SK-N-SH (cell line): ENCODE data around the gene LEPROT. TPM values are rescaled to one million over a fixed set of nuclear protein-coding genes. Genes with fewer than 3 reads are reported as not detected.
"Not testable (repeated sequence)": the region's sequence is repeated elsewhere in the genome, so short reads cannot be mapped to it uniquely, and the experiment has no call there.

Experiments used
- CTCF ChIA-PET: fragments of 300-600, 350-600 bp; formaldehyde crosslinking; extraction: SDS; loops from one replicate; lab custom pipeline; 2021; lab: Yijun Ruan, JAX
- POLR2A ChIA-PET: fragments of 350-600 bp; sonication (Branson Sonifier 250); formaldehyde crosslinking; extraction: SDS; loops from one replicate; lab custom pipeline; 2020; ENCODE audit warnings: antibody characterized with exemption, inconsistent platforms; lab: Yijun Ruan, JAX
- DNase-seq: peaks from one replicate; pipeline ENCODE4 v3.0.0; 2012
- H2AFZ ChIP-seq: fragments of 200-600 bp; sonication (generic); 2 replicates; pipeline ENCODE4 v1.8.1; 2016; ENCODE audit warnings: antibody characterized with exemption, mild to moderate bottlenecking, low read depth
- H3F3A ChIP-seq: fragments of 200-600 bp; sonication (generic); replicated peaks from 2 replicates; pipeline ENCODE3; 2016; ENCODE audit warnings: antibody characterized with exemption, mild to moderate bottlenecking; ENCODE audit not compliant: insufficient read depth
- H3K27ac ChIP-seq, 2 experiments: fragments of 200-500 bp in 1 of 2; fragments of 200-600 bp in 1 of 2; sonication (Bioruptor generic) in 1 of 2; sonication (generic), shearing (Covaris generic) in 1 of 2; 2 replicates each; pipeline versions ENCODE4 v1.5.1 to v1.6.1; 2014 to 2016; ENCODE audit warnings: low read depth in 2 of 2, inconsistent platforms in 1 of 2, low read length in 1 of 2, mild to moderate bottlenecking in 1 of 2, mixed read lengths in 1 of 2
- H3K27me3 ChIP-seq: fragments of 200-600 bp; sonication (generic), shearing (Covaris generic); 2 replicates; pipeline ENCODE4 v1.6.1; 2016; ENCODE audit warnings: mixed run types; ENCODE audit not compliant: insufficient read depth
- H3K36me3 ChIP-seq, 2 experiments: fragments of 200-500 bp in 1 of 2; fragments of 200-600 bp in 1 of 2; sonication (Bioruptor generic) in 1 of 2; sonication (generic) in 1 of 2; replicated peaks in 1 of 2; 2 replicates each; pipeline versions ENCODE3 to v1.5.1; 2014 to 2016; ENCODE audit warnings: low read length in 1 of 2, mild to moderate bottlenecking in 1 of 2; ENCODE audit not compliant: insufficient read depth in 2 of 2, control insufficient read depth in 1 of 2
- H3K4me1 ChIP-seq, 2 experiments: fragments of 200-500 bp in 1 of 2; fragments of 200-600 bp in 1 of 2; sonication (Bioruptor generic) in 1 of 2; sonication (generic), shearing (Covaris generic) in 1 of 2; 2 replicates each; pipeline versions ENCODE4 v1.5.1 to v1.6.1; 2014 to 2016; ENCODE audit warnings: low read depth in 1 of 2, low read length in 1 of 2, mixed run types in 1 of 2; ENCODE audit not compliant: insufficient read depth in 2 of 2, control insufficient read depth in 1 of 2
- H3K4me2 ChIP-seq: fragments of 200-600 bp; sonication (generic), shearing (Covaris generic); 2 replicates; pipeline ENCODE4 v1.6.1; 2017; ENCODE audit warnings: mixed run types
- H3K4me3 ChIP-seq, 2 experiments: fragments of 200-500 bp in 1 of 2; fragments of 200-600 bp in 1 of 2; sonication (Bioruptor generic) in 1 of 2; sonication (generic), shearing (Covaris generic) in 1 of 2; 2 replicates each; pipeline versions ENCODE4 v1.5.1 to v1.8.1; 2014 to 2016; ENCODE audit warnings: low read depth in 2 of 2, inconsistent platforms in 1 of 2, low read length in 1 of 2, mild to moderate bottlenecking in 1 of 2, mixed read lengths in 1 of 2, moderate library complexity in 1 of 2
- H3K79me2 ChIP-seq: fragments of 200-600 bp; sonication (generic); 2 replicates; pipeline ENCODE4 v1.8.1; 2017; ENCODE audit warnings: mild to moderate bottlenecking; ENCODE audit not compliant: insufficient read depth
- H3K9ac ChIP-seq: fragments of 200-600 bp; sonication (generic); 2 replicates; pipeline ENCODE4 v1.6.1; 2017; ENCODE audit warnings: mixed run types
- H3K9me2 ChIP-seq: fragments of 200-600 bp; sonication (generic); 2 replicates; pipeline ENCODE4 v1.6.1; 2017; ENCODE audit warnings: mixed run types
- H3K9me3 ChIP-seq: fragments of 200-600 bp; sonication (generic); 2 replicates; pipeline ENCODE4 v1.6.1; 2017; ENCODE audit warnings: mixed run types, mild to moderate bottlenecking, moderate library complexity
- H4K20me1 ChIP-seq: fragments of 200-600 bp; sonication (generic); 2 replicates; pipeline ENCODE4 v1.6.1; 2017; ENCODE audit warnings: mild to moderate bottlenecking, mixed run types; ENCODE audit not compliant: insufficient read depth
- CTCF ChIP-seq: fragments of 200-600 bp; sonication (generic); IDR thresholded peaks from 2 replicates; pipeline ENCODE4 v1.6.1; 2017; ENCODE audit warnings: antibody characterized with exemption, mild to moderate bottlenecking, moderate library complexity
- EZH2phosphoT487 ChIP-seq: fragments of 200-600 bp; sonication (generic); IDR thresholded peaks from 2 replicates; pipeline ENCODE4 v1.6.1; 2017; ENCODE audit warnings: low read depth, mixed run types, mild to moderate bottlenecking, antibody characterized with exemption, moderate library complexity, borderline replicate concordance
- FOXM1 ChIP-seq: IDR thresholded peaks from 2 replicates; pipeline ENCODE4 v1.4.0; 2012; ENCODE audit warnings: low read depth, mild to moderate bottlenecking
- POLR2AphosphoS5 ChIP-seq: IDR thresholded peaks from 2 replicates; pipeline ENCODE4 v1.6.1; 2012; ENCODE audit warnings: low read depth, low read length
- REST ChIP-seq: IDR thresholded peaks from 2 replicates; pipeline ENCODE4 v1.6.1; 2012; ENCODE audit warnings: mild to moderate bottlenecking, low read depth, low read length, moderate library complexity
- SIN3A ChIP-seq: IDR thresholded peaks from 2 replicates; pipeline ENCODE4 v1.6.1; 2012; ENCODE audit warnings: low read depth, mild to moderate bottlenecking, low read length, moderate library complexity, borderline replicate concordance
- ZBTB33 ChIP-seq: IDR thresholded peaks from 2 replicates; pipeline ENCODE4 v1.4.0; 2012; ENCODE audit warnings: low read depth, borderline replicate concordance
- WGBS: methylation state at CpG from one replicate; pipeline ENCODE4 v1.1.6; 2017; ENCODE audit warnings: low lambda C conversion rate; 5-methylcytosine and 5-hydroxymethylcytosine counted together
- polyA plus RNA-seq, 3 experiments: library from polyadenylated mRNA; depleted of rRNA; stranded (reverse); fragments of >200 nt; gene quantifications; 2 replicates each; pipeline ENCODE4 v1.2.3, GENCODE V29; 2012

LEPROT gene
- polyA plus RNA-seq, 1 of the 3 experiments (the other 2 are of a cell fraction): 38.9 TPM

GRCh38 chr1:65449214-65449823, 28.9 kb downstream of the LEPROT start (continued):
- no peak for TF ChIP-seq REST
- TF ChIP-seq ZBTB33: no peak
- no peak for TF ChIP-seq CTCF
- TF ChIP-seq SIN3A: no peak
- TF ChIP-seq POLR2AphosphoS5: no peak
- TF ChIP-seq FOXM1: no peak
- TF ChIP-seq EZH2phosphoT487: no peak
- TF ChIP-seq, all 33 proteins: peak for 0

GRCh38 chr1:65455678-65456077, 35.2 kb downstream of the LEPROT start:
- H3K27me3 ChIP-seq, H3K9me3 ChIP-seq, H3F3A ChIP-seq, H3K4me2 ChIP-seq, H3K4me1 ChIP-seq, POLR2A ChIA-PET, H3K9me2 ChIP-seq, DNase-seq, H3K36me3 ChIP-seq, H2AFZ ChIP-seq, H3K4me3 ChIP-seq, CTCF ChIA-PET, H3K79me2 ChIP-seq, H4K20me1 ChIP-seq, H3K27ac ChIP-seq, H3K9ac ChIP-seq: not testable (repeated sequence)
- 85% methylated on average over 4 of the region's 10 CpGs for whole genome bisulfite sequencing
